Fibroblast of villous mesenchyme (primary cell): Measurements from ENCODE around the gene JDP2. TPM values are rescaled to one million over a fixed set of nuclear protein-coding genes. Genes with fewer than 3 reads are reported as not detected.

Experiments
- DNase-seq: peaks from one replicate; pipeline ENCODE4 v3.0.0-alpha.2; 2010; ENCODE audit warnings: low read depth
- H3K4me3 ChIP-seq: 2 replicates; pipeline ENCODE4 v1.5.1; 2011; ENCODE audit warnings: low read depth, mild to moderate bottlenecking, low read length
- total RNA-seq: library from RNA; depleted of rRNA; stranded (reverse); fragments of >200 nt; gene quantifications from 2 replicates; pipeline ENCODE4 v1.2.3, GENCODE V29; 2012
- TF ChIP-seq, protein P1 (sequence below): IDR thresholded peaks from 2 replicates; pipeline ENCODE4 v1.5.1; 2012; ENCODE audit warnings: low read depth, mild to moderate bottlenecking, low read length; ENCODE audit not compliant: insufficient read depth

JDP2 gene
- total RNA-seq, 1 donor = 51.4 TPM

DNA sequence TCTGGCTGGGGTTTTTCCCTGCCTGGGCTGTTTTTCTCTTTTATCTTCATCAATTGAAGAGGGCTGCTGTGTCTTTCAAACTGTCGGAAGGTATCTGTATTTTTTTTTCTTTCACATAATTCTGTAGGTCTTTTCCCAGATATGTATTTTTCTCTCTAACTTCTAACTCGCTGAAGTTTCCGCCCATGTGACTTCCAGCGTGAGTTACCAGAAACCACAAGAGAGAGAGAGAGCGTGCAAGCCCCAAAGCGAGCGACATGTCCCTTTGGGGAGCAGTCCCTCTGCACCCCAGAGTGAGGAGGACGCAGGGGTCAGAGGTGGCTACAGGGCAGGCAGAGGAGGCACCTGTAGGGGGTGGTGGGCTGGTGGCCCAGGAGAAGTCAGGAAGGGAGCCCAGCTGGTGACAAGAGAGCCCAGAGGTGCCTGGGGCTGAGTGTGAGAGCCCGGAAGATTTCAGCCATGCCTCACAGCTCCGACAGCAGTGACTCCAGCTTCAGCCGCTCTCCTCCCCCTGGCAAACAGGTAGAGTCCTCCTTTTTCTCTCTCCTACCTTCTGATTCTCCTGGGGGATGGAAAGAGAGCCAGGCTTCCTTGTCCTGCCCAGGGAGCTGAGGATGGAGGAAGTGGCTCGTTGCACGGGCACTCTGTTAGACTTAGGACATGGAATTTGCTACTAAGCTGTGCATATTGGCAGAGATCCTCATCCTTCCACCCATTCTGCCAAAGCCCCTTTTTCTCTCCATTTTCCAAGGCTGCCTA is 94.6 kb downstream of the JDP2 start, which contains the start of gene BATF:
Gene BATF (plus strand): TSS at position 246 of the 759 bp plus-strand sequence. CDS start 214 bp downstream, at position 460.
- H3K4me3 ChIP-seq = no peak within 1 kb of the TSS
- no peak for DNase-seq
- TF ChIP-seq, protein P1, sequence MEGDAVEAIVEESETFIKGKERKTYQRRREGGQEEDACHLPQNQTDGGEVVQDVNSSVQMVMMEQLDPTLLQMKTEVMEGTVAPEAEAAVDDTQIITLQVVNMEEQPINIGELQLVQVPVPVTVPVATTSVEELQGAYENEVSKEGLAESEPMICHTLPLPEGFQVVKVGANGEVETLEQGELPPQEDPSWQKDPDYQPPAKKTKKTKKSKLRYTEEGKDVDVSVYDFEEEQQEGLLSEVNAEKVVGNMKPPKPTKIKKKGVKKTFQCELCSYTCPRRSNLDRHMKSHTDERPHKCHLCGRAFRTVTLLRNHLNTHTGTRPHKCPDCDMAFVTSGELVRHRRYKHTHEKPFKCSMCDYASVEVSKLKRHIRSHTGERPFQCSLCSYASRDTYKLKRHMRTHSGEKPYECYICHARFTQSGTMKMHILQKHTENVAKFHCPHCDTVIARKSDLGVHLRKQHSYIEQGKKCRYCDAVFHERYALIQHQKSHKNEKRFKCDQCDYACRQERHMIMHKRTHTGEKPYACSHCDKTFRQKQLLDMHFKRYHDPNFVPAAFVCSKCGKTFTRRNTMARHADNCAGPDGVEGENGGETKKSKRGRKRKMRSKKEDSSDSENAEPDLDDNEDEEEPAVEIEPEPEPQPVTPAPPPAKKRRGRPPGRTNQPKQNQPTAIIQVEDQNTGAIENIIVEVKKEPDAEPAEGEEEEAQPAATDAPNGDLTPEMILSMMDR = no peak

- TF ChIP-seq, protein P1 = no peak
- DNase-seq = no peak
- H3K4me3 ChIP-seq = no peak overlapping the region
These were observed 95.1 kb downstream of the JDP2 start for GRCh38 chr14:75522983-75523318.

Other genes starting within 250 kb of the JDP2 start
- 108 and 122 TPM in 2 replicates for gene FOS, start 149.2 kb upstream of the JDP2 start, total RNA-seq
- gene BATF, start 94.4 kb downstream of the JDP2 start, total RNA-seq = not detected in 2 replicates
- 0.43 and 0.64 TPM in 2 replicates for gene FLVCR2, start 150.6 kb downstream of the JDP2 start, total RNA-seq
- 10.0 and 13.0 TPM in 2 replicates for gene ERG28, start 232.9 kb downstream of the JDP2 start, total RNA-seq
- gene TTLL5, start 233.2 kb downstream of the JDP2 start, total RNA-seq = 29.6 and 33.7 TPM in 2 replicates